H1 (cell line): ENCODE results near the gene CACNA2D3. TPM values are rescaled to one million over a fixed set of nuclear protein-coding genes. Genes with fewer than 3 reads are reported as not detected.

Source experiments
- CTCF ChIA-PET: fragments of 300-600 bp; sonication (Branson Sonifier 250); formaldehyde crosslinking; loops from one replicate; lab custom pipeline; 2021; ENCODE audit not compliant: partially characterized antibody; lab: Charles Lee
- POLR2A ChIA-PET: fragments of 300-600 bp; sonication (Branson Sonifier 250); formaldehyde crosslinking; loops from one replicate; lab custom pipeline; 2021; ENCODE audit warnings: inconsistent platforms; ENCODE audit not compliant: partially characterized antibody; lab: Charles Lee
- DNase-seq, 2 experiments: peaks; one replicate each; pipeline versions ENCODE4 v3.0.0 to v3.0.0-alpha.2; 2010 to 2022; ENCODE audit warnings: low spot score in 2 of 2, low read depth in 1 of 2, mixed read lengths in 1 of 2
- FAIRE-seq: peaks from 2 replicates; lab custom pipeline; 2011; peaks lifted over from hg19 to GRCh38; lab: Jason Lieb, UNC
- H2AFZ ChIP-seq: 2 replicates; pipeline ENCODE4 v1.8.1; 2012; ENCODE audit warnings: low read length, inconsistent platforms
- H2AK5ac ChIP-seq: 2 replicates; pipeline ENCODE4 v1.6.1; 2013; ENCODE audit warnings: low read depth, low read length
- H2BK120ac ChIP-seq: replicated peaks from 2 replicates; pipeline ENCODE3; 2013; ENCODE audit warnings: low read depth, low read length, inconsistent platforms
- H2BK12ac ChIP-seq: 2 replicates; pipeline ENCODE4 v1.6.1; 2013; ENCODE audit warnings: low read depth, low read length
- H2BK15ac ChIP-seq: 2 replicates; pipeline ENCODE4 v1.6.1; 2013; ENCODE audit warnings: low read length
- H2BK20ac ChIP-seq: 2 replicates; pipeline ENCODE4 v1.6.1; 2013; ENCODE audit warnings: low read length
- H2BK5ac ChIP-seq: 2 replicates; pipeline ENCODE4 v1.6.1; 2013; ENCODE audit warnings: low read depth, low read length
- H3K14ac ChIP-seq: 2 replicates; pipeline ENCODE4 v1.6.1; 2013; ENCODE audit warnings: inconsistent platforms; ENCODE audit not compliant: insufficient read length
- H3K18ac ChIP-seq: 2 replicates; pipeline ENCODE4 v1.6.1; 2013; ENCODE audit warnings: low read length; ENCODE audit errors: extremely low read depth
- H3K23ac ChIP-seq: 2 replicates; pipeline ENCODE4 v1.6.1; 2013; ENCODE audit warnings: inconsistent platforms; ENCODE audit not compliant: insufficient read length
- H3K23me2 ChIP-seq: 2 replicates; pipeline ENCODE4 v1.6.1; 2013; ENCODE audit warnings: low read depth, low read length
- H3K27ac ChIP-seq: 2 replicates; pipeline ENCODE4 v1.6.1; 2011; ENCODE audit warnings: low read depth, low read length, inconsistent platforms
- H3K27me3 ChIP-seq, 4 experiments: replicated peaks in 1 of 4; 1 replicate in 1 of 4; 2 replicates in 3 of 4; pipeline versions ENCODE4 v1.6.1 to v1.8.1; 2011 to 2013; ENCODE audit warnings: low read length in 3 of 4, mild to moderate bottlenecking in 3 of 4, inconsistent platforms in 2 of 4, mixed read lengths in 2 of 4, moderate library complexity in 1 of 4; ENCODE audit not compliant: control insufficient read depth in 3 of 4, insufficient read depth in 3 of 4; ENCODE audit errors: extremely low read depth in 1 of 4
- H3K36me3 ChIP-seq, 4 experiments: 2 replicates each; pipeline versions ENCODE4 v1.6.1 to v1.8.1; 2011 to 2013; ENCODE audit warnings: mild to moderate bottlenecking in 4 of 4, low read length in 3 of 4, moderate library complexity in 2 of 4, control low read depth in 1 of 4, inconsistent platforms in 1 of 4; ENCODE audit not compliant: insufficient read depth in 4 of 4, control insufficient read depth in 2 of 4
- H3K4ac ChIP-seq: replicated peaks from 2 replicates; pipeline ENCODE3; 2013; ENCODE audit warnings: low read length, low read depth, mixed read lengths, inconsistent platforms; ENCODE audit not compliant: insufficient read length
- H3K4me1 ChIP-seq, 4 experiments: replicated peaks in 1 of 4; 1 replicate in 1 of 4; 2 replicates in 3 of 4; pipeline versions ENCODE4 v1.6.1 to v1.8.1; 2011 to 2013; ENCODE audit warnings: low read length in 3 of 4, inconsistent platforms in 2 of 4, mixed read lengths in 1 of 4; ENCODE audit not compliant: insufficient read depth in 4 of 4, control insufficient read depth in 3 of 4
- H3K4me2 ChIP-seq, 2 experiments: 2 replicates each; pipeline versions ENCODE4 v1.6.1 to v1.8.1; 2011 to 2013; ENCODE audit warnings: low read depth in 2 of 2, low read length in 2 of 2, control low read depth in 1 of 2, inconsistent platforms in 1 of 2, mild to moderate bottlenecking in 1 of 2; ENCODE audit not compliant: insufficient read depth in 1 of 2
- H3K4me3 ChIP-seq, 4 experiments: fragments of 200-600, 300-600 bp in 1 of 4; sonication (generic), shearing (Covaris generic), sonication (Bioruptor Twin) in 1 of 4; 2 replicates each; pipeline versions ENCODE4 v1.5.1 to v1.8.1; 2011 to 2016; ENCODE audit warnings: low read length in 4 of 4, low read depth in 3 of 4, control low read depth in 2 of 4, inconsistent platforms in 2 of 4, mild to moderate bottlenecking in 2 of 4, mixed read lengths in 1 of 4, moderate library complexity in 1 of 4; ENCODE audit not compliant: insufficient read depth in 2 of 4; ENCODE audit errors: extremely low read depth in 1 of 4
- H3K56ac ChIP-seq: replicated peaks from 2 replicates; pipeline ENCODE3; 2013; ENCODE audit warnings: low read depth, mild to moderate bottlenecking, mixed read lengths, low read length, inconsistent platforms; ENCODE audit not compliant: insufficient read length
- H3K79me1 ChIP-seq: 2 replicates; pipeline ENCODE4 v1.6.1; 2013; ENCODE audit warnings: low read depth, low read length, control low read depth
- H3K79me2 ChIP-seq, 2 experiments: 2 replicates each; pipeline versions ENCODE4 v1.6.1 to v1.8.1; 2012 to 2013; ENCODE audit warnings: low read length in 2 of 2, mild to moderate bottlenecking in 2 of 2, inconsistent platforms in 1 of 2; ENCODE audit not compliant: insufficient read depth in 2 of 2, control insufficient read depth in 1 of 2
- H3K9ac ChIP-seq, 4 experiments: replicated peaks in 1 of 4; 1 replicate in 1 of 4; 2 replicates in 3 of 4; pipeline versions ENCODE4 v1.6.1 to v1.8.1; 2011 to 2013; ENCODE audit warnings: low read depth in 3 of 4, low read length in 3 of 4, control low read depth in 2 of 4, mild to moderate bottlenecking in 2 of 4, moderate library complexity in 2 of 4, inconsistent platforms in 1 of 4; ENCODE audit errors: extremely low read depth in 1 of 4
- H3K9me3 ChIP-seq, 2 experiments: 2 replicates each; pipeline versions ENCODE4 v1.6.1 to v1.8.1; 2012 to 2013; ENCODE audit warnings: mild to moderate bottlenecking in 2 of 2, moderate library complexity in 2 of 2, control low read depth in 1 of 2, inconsistent platforms in 1 of 2, low read depth in 1 of 2, low read length in 1 of 2, mixed read lengths in 1 of 2; ENCODE audit not compliant: insufficient read depth in 2 of 2
- H4K20me1 ChIP-seq, 2 experiments: replicated peaks in 1 of 2; 2 replicates each; pipeline versions ENCODE3 to v1.8.1; 2011 to 2013; ENCODE audit warnings: inconsistent platforms in 2 of 2, low read length in 2 of 2, mild to moderate bottlenecking in 1 of 2; ENCODE audit not compliant: insufficient read depth in 2 of 2, control insufficient read depth in 1 of 2
- H4K5ac ChIP-seq: 2 replicates; pipeline ENCODE4 v1.6.1; 2013; ENCODE audit warnings: low read length, low read depth, mixed read lengths, inconsistent platforms; ENCODE audit not compliant: insufficient read length
- H4K8ac ChIP-seq: 2 replicates; pipeline ENCODE4 v1.8.0; 2013; ENCODE audit warnings: mild to moderate bottlenecking, moderate library complexity, low read length, inconsistent platforms; ENCODE audit not compliant: insufficient read depth; ENCODE audit errors: extremely low read depth
- H4K91ac ChIP-seq: replicated peaks from 2 replicates; pipeline ENCODE3; 2013; ENCODE audit warnings: low read length, mixed read lengths, inconsistent platforms; ENCODE audit not compliant: insufficient read length
- ASH2L ChIP-seq: fragments of 200-600, 300-600 bp; sonication (generic); IDR thresholded peaks from one replicate; pipeline ENCODE4 v1.7.1; 2017; ENCODE audit warnings: low read length
- BRCA1 ChIP-seq: IDR thresholded peaks from 2 replicates; pipeline ENCODE4 v1.6.1; 2012; ENCODE audit warnings: low read depth, low read length, improper control_type of control experiment
- CHD1 ChIP-seq: IDR thresholded peaks from 2 replicates; pipeline ENCODE4 v1.6.1; 2012; ENCODE audit warnings: low read depth, low read length, improper control_type of control experiment
- CTBP2 ChIP-seq: IDR thresholded peaks from 2 replicates; pipeline ENCODE4 v1.7.0; 2011; ENCODE audit warnings: borderline replicate concordance, mild to moderate bottlenecking, moderate library complexity, mixed read lengths, low read length; ENCODE audit not compliant: insufficient read depth, insufficient read length
- CTCF ChIP-seq, 3 experiments: IDR thresholded peaks; 1 replicate in 2 of 3; 2 replicates in 1 of 3; pipeline versions ENCODE4 v1.5.1 to v1.6.1; 2011; ENCODE audit warnings: low read length in 3 of 3, mild to moderate bottlenecking in 3 of 3, inconsistent platforms in 2 of 3, low read depth in 1 of 3, moderate library complexity in 1 of 3; ENCODE audit not compliant: insufficient read depth in 1 of 3; ENCODE audit errors: control extremely low read depth in 1 of 3
- EGR1 ChIP-seq: IDR thresholded peaks from 2 replicates; pipeline ENCODE4 v1.6.1; 2011; ENCODE audit warnings: low read depth, low read length, borderline replicate concordance
- GTF2F1 ChIP-seq: IDR thresholded peaks from 2 replicates; pipeline ENCODE4 v1.6.1; 2012; ENCODE audit warnings: low read depth, low read length, improper control_type of control experiment, borderline replicate concordance
- HDAC2 ChIP-seq, 2 experiments: fragments of 300-600 bp in 1 of 2; sonication (generic) in 1 of 2; IDR thresholded peaks; 2 replicates each; pipeline ENCODE4 v1.6.1; 2011 to 2012; ENCODE audit warnings: low read depth in 2 of 2, low read length in 2 of 2, mild to moderate bottlenecking in 2 of 2, moderate library complexity in 2 of 2, borderline replicate concordance in 1 of 2, inconsistent platforms in 1 of 2
- HDAC6 ChIP-seq: IDR thresholded peaks from one replicate; pipeline ENCODE4 v1.7.1; 2012; ENCODE audit warnings: low read depth, mild to moderate bottlenecking, inconsistent platforms, low read length, moderate library complexity
- JUND ChIP-seq: IDR thresholded peaks from 2 replicates; pipeline ENCODE4 v1.6.1; 2011; ENCODE audit warnings: mild to moderate bottlenecking, improper control_type of control experiment, low read length
- MAX ChIP-seq: IDR thresholded peaks from 2 replicates; pipeline ENCODE4 v1.6.1; 2012; ENCODE audit warnings: inconsistent platforms
- ZNF274 ChIP-seq: IDR thresholded peaks from 2 replicates; pipeline ENCODE4 v1.7.0; 2012; ENCODE audit warnings: low read length, borderline replicate concordance; ENCODE audit errors: extremely low read depth
- WGBS, 2 experiments: shearing (Covaris generic) in 1 of 2; methylation state at CpG; one replicate each; pipeline versions ENCODE4 v1.1.6 to v1.1.7; 2013 to 2015; ENCODE audit warnings: low lambda C conversion rate in 2 of 2, mixed read lengths in 2 of 2, inconsistent platforms in 1 of 2, low coverage in 1 of 2, missing lambda C conversion rate in 1 of 2; ENCODE audit not compliant: insufficient replicate concordance in 2 of 2, insufficient coverage in 1 of 2, insufficient read length in 1 of 2; ENCODE audit errors: extremely low coverage in 1 of 2, missing lambda C conversion rate in 1 of 2; 5-methylcytosine and 5-hydroxymethylcytosine counted together
- polyA plus RNA-seq, 7 experiments: library from polyadenylated mRNA; depleted of rRNA in 3 of 7; stranded (reverse) in 5 of 7; unstranded in 2 of 7; fragments of >200 nt in 5 of 7; fragments of 200-250 nt in 2 of 7; gene quantifications; 1 replicate in 5 of 7; 2 replicates in 1 of 7; 4 replicates in 1 of 7; pipeline versions ENCODE4 v1.2.1 to v1.2.3, GENCODE V29; 2011 to 2013; ENCODE audit warnings: missing spikeins in 2 of 7, mixed read lengths in 2 of 7
- total RNA-seq: library from RNA; stranded (reverse); fragmentation: NEBNext Ultra II Directional; extraction: Animal tissue kit (Norgen Biotek cat#: 25700); gene quantifications from 2 replicates; pipeline ENCODE4 v1.2.1, GENCODE V29; 2021

Gene CACNA2D3
- total and polyA plus RNA-seq, 2 of the 8 experiments (the other 6 are each of a cell fraction or from before 2014, with no cell fraction given): 1.5 to 1.8 TPM

- Histone ChIP-seq H4K8ac (no peak overlapping the region), H3K14ac (no peak overlapping the region), H3K36me3 (no peaks in the 10 kb centered on the region), H2BK15ac (no peak overlapping the region), H3K27me3 (no peaks in the 10 kb centered on the region; a peak in 1 of 7 replicates), H3K23me2 (no peaks in the 10 kb centered on the region), H2AK5ac (no peak overlapping the region), H3K27ac (no peak overlapping the region), H2BK12ac (no peak overlapping the region), H3K9ac (no peak overlapping the region), H3K4ac (no peak overlapping the region), H3K4me2 (no peak overlapping the region), H4K20me1 (no peaks in the 10 kb centered on the region), H3K23ac (no peak overlapping the region), H3K9me3 (no peaks in the 10 kb centered on the region), H3K56ac (no peak overlapping the region), H3K79me2 (no peaks in the 10 kb centered on the region), H4K5ac (no peak overlapping the region), H3K18ac (no peak overlapping the region), H3K79me1 (no peaks in the 10 kb centered on the region), H2BK20ac (no peak overlapping the region), H2BK120ac (no peak overlapping the region), H3K4me1 (no peaks in the 10 kb centered on the region; a peak in 1 of 7 replicates), H4K91ac (no peak overlapping the region), H3K4me3 (no peak overlapping the region), H2AFZ (no peak overlapping the region), H2BK5ac (no peak overlapping the region)
- DNase-seq (no peak), FAIRE-seq (no peak)
- POLR2A ChIA-PET: no interaction called here
- CTCF ChIA-PET: no interaction called here
- WGBS, 2 experiments: 93% methylated on average over 3 of the region's 3 CpGs; no CpG with 5 or more reads in 1 of the 2 experiments
- no peak for TF ChIP-seq CTBP2
- TF ChIP-seq ASH2L: no peak
- no peak for TF ChIP-seq JUND
- TF ChIP-seq ZNF274: no peak
- no peak for TF ChIP-seq MAX
- TF ChIP-seq CTCF (IDR thresholded peaks at IDR 0.05; ENCODE audit: control extremely low read depth in 1 of 3, insufficient read depth in 1 of 3, low read depth in 1 of 3, low read length in 3 of 3): no peak
- TF ChIP-seq HDAC6: no peak
- no peak for TF ChIP-seq HDAC2 (IDR thresholded peaks at IDR 0.05; ENCODE audit: borderline replicate concordance in 1 of 2, low read depth in 2 of 2, low read length in 2 of 2)
- no peak for TF ChIP-seq GTF2F1
- no peak for TF ChIP-seq CHD1
- no peak for TF ChIP-seq EGR1
- TF ChIP-seq BRCA1: no peak
These were observed 100.7 kb downstream of the CACNA2D3 start for GRCh38 chr3:54223063-54223462.
